Ishikawa (cell line): ENCODE measurements around the gene PRKCB.

Experiments used
- CEBPB ChIP-seq: IDR thresholded peaks from 2 replicates; pipeline ENCODE4 v1.6.1; 2012
- CREB1 ChIP-seq: IDR thresholded peaks from 2 replicates; pipeline ENCODE4 v1.6.1; 2012; ENCODE audit warnings: low read depth
- EGR1 ChIP-seq: IDR thresholded peaks from 2 replicates; pipeline ENCODE4 v1.6.1; 2012
- EP300 ChIP-seq: IDR thresholded peaks from 2 replicates; pipeline ENCODE4 v1.6.1; 2012; ENCODE audit warnings: borderline replicate concordance
- FOXM1 ChIP-seq: IDR thresholded peaks from 2 replicates; pipeline ENCODE4 v1.6.1; 2012; ENCODE audit warnings: low read depth, borderline replicate concordance
- NFIC ChIP-seq: IDR thresholded peaks from 2 replicates; pipeline ENCODE4 v1.6.1; 2012
- RAD21 ChIP-seq: IDR thresholded peaks from 2 replicates; pipeline ENCODE4 v1.6.1; 2012; ENCODE audit warnings: low read depth
- TAF1 ChIP-seq: IDR thresholded peaks from 2 replicates; pipeline ENCODE4 v1.6.1; 2012; ENCODE audit warnings: low read depth, mild to moderate bottlenecking
- TCF12 ChIP-seq: IDR thresholded peaks from 2 replicates; pipeline ENCODE4 v1.6.1; 2012; ENCODE audit warnings: low read depth
- TEAD4 ChIP-seq: IDR thresholded peaks from 2 replicates; pipeline ENCODE4 v1.6.1; 2012
- YY1 ChIP-seq: IDR thresholded peaks from 2 replicates; pipeline ENCODE4 v1.6.1; 2012; ENCODE audit warnings: low read depth
- ZBTB7A ChIP-seq: IDR thresholded peaks from 2 replicates; pipeline ENCODE4 v1.6.1; 2012; ENCODE audit warnings: low read depth
- TF ChIP-seq, protein P1 (sequence below): IDR thresholded peaks from 2 replicates; pipeline ENCODE4 v1.6.1; 2012
- TF ChIP-seq, protein P2 (sequence below): IDR thresholded peaks from 2 replicates; pipeline ENCODE4 v1.6.1; 2012
- TF ChIP-seq, protein P3 (sequence below): IDR thresholded peaks from 2 replicates; pipeline ENCODE4 v1.6.1; 2012; ENCODE audit warnings: low read depth, mild to moderate bottlenecking

The PRKCB gene

DNA sequence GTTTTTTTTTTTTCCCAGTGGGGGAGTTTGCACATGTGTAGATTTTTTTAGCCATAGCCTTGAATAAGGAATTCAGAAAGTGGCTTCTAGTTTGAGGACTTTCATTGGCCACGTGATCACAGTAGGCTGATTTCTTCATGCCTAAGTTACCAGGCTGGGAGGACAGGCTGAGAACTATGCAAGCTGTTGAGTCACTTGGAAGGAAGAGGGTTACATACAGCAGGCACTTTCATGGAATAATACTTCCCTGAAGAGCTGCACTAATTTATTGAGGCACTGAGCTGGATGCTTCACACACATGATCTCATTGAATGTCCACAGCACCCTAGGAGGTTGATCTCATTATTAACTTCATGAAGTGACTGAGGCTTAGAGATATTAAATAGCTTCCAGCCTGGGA lies 22.8 kb downstream of the PRKCB start:
- TF ChIP-seq, protein P1, sequence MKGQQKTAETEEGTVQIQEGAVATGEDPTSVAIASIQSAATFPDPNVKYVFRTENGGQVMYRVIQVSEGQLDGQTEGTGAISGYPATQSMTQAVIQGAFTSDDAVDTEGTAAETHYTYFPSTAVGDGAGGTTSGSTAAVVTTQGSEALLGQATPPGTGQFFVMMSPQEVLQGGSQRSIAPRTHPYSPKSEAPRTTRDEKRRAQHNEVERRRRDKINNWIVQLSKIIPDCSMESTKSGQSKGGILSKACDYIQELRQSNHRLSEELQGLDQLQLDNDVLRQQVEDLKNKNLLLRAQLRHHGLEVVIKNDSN: no peak
- TF ChIP-seq TEAD4: no peak
- TF ChIP-seq ZBTB7A: no peak
- TF ChIP-seq FOXM1: no peak
- no peak for TF ChIP-seq YY1
- TF ChIP-seq EP300: no peak
- TF ChIP-seq CEBPB: no peak
- TF ChIP-seq NFIC: no peak
- no peak for TF ChIP-seq RAD21
- TF ChIP-seq TAF1: no peak
- no peak for TF ChIP-seq TCF12

DNA sequence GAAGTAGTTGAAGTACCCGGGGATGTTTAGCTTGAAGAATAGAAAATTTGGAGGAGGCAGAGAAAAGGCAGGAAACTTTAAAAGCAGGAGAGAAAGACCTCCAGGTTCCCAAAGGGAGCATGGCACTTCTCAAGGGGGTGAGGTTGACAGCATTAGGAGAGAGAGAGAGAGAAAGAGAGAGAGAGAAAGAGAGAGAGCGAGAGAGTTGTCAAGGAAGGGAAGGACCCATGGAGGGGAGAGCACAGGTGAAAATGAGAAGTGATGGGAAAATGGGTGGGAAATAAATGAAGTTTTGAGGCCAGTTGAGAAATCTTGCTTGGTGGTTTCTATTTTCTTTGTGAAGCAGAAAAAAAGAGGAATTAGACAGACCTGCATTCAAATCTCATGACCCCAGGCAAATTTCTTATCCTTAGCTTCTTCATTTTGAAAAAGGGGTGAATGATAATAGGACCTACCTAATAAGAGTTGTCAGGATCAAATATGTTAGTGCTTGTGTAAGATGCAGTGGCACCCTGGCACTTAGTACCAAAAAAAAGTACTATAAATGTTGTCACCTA lies 24.0 kb downstream of the PRKCB start:
- no peak for TF ChIP-seq TAF1
- no peak for TF ChIP-seq NFIC
- TF ChIP-seq, protein P1: no peak
- no peak for TF ChIP-seq YY1
- no peak for TF ChIP-seq TEAD4
- TF ChIP-seq EGR1: no peak
- no peak for TF ChIP-seq RAD21
- no peak for TF ChIP-seq CEBPB
- TF ChIP-seq CREB1: no peak
- TF ChIP-seq FOXM1: no peak
- TF ChIP-seq, protein P2, sequence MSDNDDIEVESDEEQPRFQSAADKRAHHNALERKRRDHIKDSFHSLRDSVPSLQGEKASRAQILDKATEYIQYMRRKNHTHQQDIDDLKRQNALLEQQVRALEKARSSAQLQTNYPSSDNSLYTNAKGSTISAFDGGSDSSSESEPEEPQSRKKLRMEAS: no peak
- no peak for TF ChIP-seq ZBTB7A
- TF ChIP-seq EP300: no peak
- TF ChIP-seq TCF12: no peak
- TF ChIP-seq, protein P3, sequence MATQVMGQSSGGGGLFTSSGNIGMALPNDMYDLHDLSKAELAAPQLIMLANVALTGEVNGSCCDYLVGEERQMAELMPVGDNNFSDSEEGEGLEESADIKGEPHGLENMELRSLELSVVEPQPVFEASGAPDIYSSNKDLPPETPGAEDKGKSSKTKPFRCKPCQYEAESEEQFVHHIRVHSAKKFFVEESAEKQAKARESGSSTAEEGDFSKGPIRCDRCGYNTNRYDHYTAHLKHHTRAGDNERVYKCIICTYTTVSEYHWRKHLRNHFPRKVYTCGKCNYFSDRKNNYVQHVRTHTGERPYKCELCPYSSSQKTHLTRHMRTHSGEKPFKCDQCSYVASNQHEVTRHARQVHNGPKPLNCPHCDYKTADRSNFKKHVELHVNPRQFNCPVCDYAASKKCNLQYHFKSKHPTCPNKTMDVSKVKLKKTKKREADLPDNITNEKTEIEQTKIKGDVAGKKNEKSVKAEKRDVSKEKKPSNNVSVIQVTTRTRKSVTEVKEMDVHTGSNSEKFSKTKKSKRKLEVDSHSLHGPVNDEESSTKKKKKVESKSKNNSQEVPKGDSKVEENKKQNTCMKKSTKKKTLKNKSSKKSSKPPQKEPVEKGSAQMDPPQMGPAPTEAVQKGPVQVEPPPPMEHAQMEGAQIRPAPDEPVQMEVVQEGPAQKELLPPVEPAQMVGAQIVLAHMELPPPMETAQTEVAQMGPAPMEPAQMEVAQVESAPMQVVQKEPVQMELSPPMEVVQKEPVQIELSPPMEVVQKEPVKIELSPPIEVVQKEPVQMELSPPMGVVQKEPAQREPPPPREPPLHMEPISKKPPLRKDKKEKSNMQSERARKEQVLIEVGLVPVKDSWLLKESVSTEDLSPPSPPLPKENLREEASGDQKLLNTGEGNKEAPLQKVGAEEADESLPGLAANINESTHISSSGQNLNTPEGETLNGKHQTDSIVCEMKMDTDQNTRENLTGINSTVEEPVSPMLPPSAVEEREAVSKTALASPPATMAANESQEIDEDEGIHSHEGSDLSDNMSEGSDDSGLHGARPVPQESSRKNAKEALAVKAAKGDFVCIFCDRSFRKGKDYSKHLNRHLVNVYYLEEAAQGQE: no peak

DNA sequence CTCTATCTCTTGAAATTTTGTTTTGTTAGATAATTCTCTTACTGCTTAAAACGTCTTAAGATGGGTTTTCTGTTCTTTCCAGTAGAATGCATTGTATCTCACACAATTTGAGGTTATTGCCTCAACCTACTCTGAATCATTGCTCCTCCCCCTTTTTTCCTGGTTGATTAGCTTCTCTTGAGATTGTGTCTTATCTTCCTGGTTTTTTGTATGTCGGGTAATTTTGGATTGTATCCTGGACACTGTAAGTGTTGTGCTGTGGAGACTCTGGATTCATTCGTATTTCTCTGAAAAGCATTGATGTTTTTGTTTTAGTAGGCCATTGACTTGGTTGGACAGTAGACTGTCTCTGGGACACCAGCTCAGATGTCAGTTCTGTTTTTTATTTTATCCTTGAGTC lies 26.1 kb downstream of the PRKCB start:
- TF ChIP-seq RAD21: no peak
- no peak for TF ChIP-seq CREB1
- no peak for TF ChIP-seq TEAD4
- TF ChIP-seq, protein P2: no peak
- TF ChIP-seq CEBPB: no peak
- no peak for TF ChIP-seq FOXM1
- TF ChIP-seq EGR1: no peak
- no peak for TF ChIP-seq NFIC
- TF ChIP-seq, protein P1: no peak
- TF ChIP-seq ZBTB7A: no peak
- TF ChIP-seq YY1: no peak

DNA sequence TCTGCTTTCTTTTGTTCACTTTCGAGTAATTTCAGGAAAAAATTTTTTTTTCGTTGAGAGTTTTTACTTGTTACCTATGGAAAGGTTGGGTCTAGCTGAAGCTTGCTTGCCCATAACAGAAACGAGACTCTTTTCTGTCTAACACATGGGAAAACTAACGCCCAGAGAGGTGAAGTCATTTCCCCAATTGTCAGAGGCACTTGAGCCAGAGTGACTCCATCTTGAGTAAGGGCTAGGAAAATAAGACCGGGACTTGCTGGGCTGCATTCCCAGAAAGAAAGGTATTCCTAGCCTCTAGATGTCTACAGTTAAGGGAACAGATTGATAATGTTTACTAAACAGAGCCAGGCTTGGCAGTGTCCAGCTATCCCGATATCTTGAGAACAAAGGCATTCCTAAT lies 26.8 kb downstream of the PRKCB start:
- no peak for TF ChIP-seq TCF12
- no peak for TF ChIP-seq TEAD4
- TF ChIP-seq YY1: no peak
- no peak for TF ChIP-seq ZBTB7A
- TF ChIP-seq EGR1: no peak
- TF ChIP-seq RAD21: no peak

DNA sequence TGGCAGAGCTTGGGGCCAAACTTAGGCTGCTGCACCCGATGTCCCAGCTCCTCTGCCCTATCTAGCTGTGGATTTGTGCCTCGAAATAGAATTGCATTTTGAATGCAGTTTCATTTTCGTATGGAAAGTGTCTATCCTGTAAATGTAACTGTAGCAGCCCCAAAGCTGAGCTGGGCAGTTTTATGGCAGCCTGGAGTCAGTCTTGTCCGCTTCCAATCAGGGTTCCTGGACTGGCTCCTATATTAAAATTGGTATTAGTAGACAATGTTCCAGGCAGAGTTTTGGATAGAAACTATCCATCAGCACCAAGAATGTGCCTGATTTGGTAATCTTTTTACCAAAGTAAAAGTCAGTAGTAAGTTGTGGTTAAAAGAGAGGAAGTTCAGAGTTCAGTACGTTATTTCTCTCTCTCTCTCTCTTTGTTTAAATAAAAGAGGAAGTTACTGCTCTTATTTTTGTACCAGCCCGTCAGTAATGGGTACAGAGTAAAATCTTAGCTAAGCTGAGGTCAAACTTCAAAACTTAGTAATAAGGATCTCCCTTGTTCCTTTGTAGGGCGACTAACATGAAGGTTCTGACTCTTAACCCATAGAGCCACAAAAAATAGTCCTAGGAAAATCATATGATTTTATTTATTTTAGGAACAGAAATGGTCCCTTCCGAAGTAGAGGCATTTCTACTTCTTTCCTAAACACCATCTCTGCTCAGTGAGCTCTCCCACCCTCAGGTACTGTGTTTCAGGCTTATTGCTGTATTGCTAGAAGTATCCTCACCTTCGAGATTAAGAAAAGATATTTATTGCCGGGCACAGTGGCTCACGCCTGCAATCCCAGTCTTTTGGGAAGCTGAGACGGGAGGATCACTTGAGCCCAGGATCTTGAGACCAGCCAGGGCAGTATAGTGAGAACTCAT lies 28.0 kb downstream of the PRKCB start:
- TF ChIP-seq TCF12: no peak
- no peak for TF ChIP-seq CEBPB

DNA sequence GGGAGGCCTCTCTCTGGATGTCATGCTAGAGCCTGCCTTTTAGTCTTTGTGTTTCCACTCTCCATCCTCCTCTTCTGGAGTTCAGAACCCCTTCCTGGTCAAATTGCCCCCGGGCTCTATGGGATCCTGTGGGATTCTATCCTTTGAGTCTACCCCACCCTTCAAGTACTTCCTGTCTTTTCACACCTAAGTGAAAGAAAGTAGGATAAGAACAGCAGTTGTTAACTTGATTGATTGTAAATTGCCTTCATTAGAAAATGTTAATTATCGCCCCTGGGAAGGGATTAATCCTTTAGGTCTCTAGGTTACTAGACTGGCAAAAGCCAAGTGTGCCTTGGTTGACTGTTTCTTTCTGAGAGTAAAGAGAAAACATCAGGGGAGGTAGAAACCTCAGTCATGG lies 30.1 kb downstream of the PRKCB start:
- TF ChIP-seq EP300 (no peak), NFIC (no peak), TCF12 (no peak)
- TF ChIP-seq, protein P2: no peak

DNA sequence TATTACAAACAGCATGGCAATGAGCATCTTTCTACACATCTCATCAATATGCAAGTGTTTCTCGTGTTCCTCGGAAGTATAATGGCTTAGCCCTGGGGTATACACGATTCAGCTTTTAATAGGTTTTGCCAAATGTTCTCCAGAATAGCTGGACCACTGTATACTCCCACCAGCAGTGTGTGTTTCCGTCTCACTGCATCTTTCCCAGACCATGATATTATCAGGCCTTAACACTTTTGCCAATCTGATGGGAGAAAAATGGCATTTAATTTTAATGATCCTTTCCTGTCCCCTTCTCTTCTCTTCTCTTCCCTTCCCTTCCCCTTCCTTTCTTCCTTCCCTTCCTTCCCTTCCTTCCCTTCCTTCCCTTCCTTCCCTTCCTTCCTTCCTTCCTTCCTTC lies 30.8 kb downstream of the PRKCB start:
- TF ChIP-seq TCF12 (no peak), FOXM1 (no peak), EP300 (no peak), EGR1 (no peak), ZBTB7A (no peak), RAD21 (no peak), YY1 (no peak), TAF1 (no peak), CEBPB (no peak), NFIC (no peak), CREB1 (no peak), TEAD4 (no peak)
- TF ChIP-seq, protein P3: no peak
- TF ChIP-seq, protein P2: no peak
- TF ChIP-seq, protein P1: no peak
